ENCODE data around the gene LRRC14B.
"Not testable (repeated sequence)": the region's sequence is repeated elsewhere in the genome, so short reads cannot be mapped to it uniquely, and the experiment has no call there.

The LRRC14B gene

DNA sequence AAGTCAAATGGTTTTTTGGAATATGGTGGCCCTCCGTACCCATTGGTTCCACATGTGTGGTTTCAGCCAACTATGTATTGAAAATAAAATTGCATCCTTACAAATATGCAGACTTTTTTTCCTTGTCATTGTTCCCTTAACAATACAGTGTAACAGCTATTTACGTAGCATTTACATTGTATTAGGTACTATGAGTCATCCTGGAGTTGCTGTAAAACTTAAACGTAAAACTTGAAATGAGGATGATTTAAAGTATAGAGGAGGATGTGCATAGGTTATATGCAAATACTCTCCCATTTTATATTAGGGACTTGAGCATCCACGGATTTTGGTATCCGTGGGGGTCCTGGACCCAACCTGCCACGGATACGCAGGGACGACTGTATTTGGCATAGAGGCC lies 43.2 kb downstream of the LRRC14B start:
- Histone ChIP-seq H3K27ac (no peak overlapping the region), H3K36me3 (ENCODE audit: control insufficient read depth, insufficient read depth, low read length) (no peaks in the 10 kb centered on the region), H3K79me2 (no peaks in the 10 kb centered on the region), H3K9ac (no peak overlapping the region), H3K4me3 (ENCODE audit: low read depth, low read length) (no peak overlapping the region), H2AFZ (no peak overlapping the region), H3K4me1 (no peaks in the 10 kb centered on the region), H3K27me3 (ENCODE audit: control insufficient read depth, insufficient read depth, low read length) (no peaks in the 10 kb centered on the region), H3K9me3 (ENCODE audit: control insufficient read depth, low read length) (no peaks in the 10 kb centered on the region), H3K4me2 (ENCODE audit: low read length) (no peak overlapping the region)
- TF ChIP-seq, protein P1, sequence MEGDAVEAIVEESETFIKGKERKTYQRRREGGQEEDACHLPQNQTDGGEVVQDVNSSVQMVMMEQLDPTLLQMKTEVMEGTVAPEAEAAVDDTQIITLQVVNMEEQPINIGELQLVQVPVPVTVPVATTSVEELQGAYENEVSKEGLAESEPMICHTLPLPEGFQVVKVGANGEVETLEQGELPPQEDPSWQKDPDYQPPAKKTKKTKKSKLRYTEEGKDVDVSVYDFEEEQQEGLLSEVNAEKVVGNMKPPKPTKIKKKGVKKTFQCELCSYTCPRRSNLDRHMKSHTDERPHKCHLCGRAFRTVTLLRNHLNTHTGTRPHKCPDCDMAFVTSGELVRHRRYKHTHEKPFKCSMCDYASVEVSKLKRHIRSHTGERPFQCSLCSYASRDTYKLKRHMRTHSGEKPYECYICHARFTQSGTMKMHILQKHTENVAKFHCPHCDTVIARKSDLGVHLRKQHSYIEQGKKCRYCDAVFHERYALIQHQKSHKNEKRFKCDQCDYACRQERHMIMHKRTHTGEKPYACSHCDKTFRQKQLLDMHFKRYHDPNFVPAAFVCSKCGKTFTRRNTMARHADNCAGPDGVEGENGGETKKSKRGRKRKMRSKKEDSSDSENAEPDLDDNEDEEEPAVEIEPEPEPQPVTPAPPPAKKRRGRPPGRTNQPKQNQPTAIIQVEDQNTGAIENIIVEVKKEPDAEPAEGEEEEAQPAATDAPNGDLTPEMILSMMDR (IDR thresholded peaks at IDR 0.05): no peak

DNA sequence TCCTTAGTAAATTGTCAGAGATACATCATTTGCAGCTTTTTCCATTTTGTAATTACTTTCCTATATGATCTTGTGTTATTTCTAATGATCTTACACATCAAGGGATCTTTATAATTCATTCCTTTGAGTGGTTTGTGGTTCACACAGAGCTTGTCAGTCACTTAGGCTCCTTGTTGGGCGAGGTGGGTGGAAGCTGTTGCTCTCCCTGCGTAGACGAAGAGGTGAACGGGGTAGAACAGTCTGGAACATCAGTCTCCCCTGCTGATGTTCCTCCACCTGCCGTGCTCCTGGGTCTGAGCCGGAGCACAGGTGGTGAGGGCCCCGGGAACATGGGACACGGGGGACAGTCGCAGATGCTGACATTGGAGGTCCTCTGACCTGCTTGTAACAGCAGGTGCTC lies 44.2 kb downstream of the LRRC14B start:
- not testable (repeated sequence) for H3K9me3 ChIP-seq (ENCODE audit: control insufficient read depth, low read length); H2AFZ ChIP-seq; H3K36me3 ChIP-seq (ENCODE audit: control insufficient read depth, insufficient read depth, low read length); H3K79me2 ChIP-seq; H3K4me1 ChIP-seq; H3K4me3 ChIP-seq (ENCODE audit: low read depth, low read length); H3K27ac ChIP-seq; H3K27me3 ChIP-seq (ENCODE audit: control insufficient read depth, insufficient read depth, low read length); H3K9ac ChIP-seq; H3K4me2 ChIP-seq (ENCODE audit: low read length)

DNA sequence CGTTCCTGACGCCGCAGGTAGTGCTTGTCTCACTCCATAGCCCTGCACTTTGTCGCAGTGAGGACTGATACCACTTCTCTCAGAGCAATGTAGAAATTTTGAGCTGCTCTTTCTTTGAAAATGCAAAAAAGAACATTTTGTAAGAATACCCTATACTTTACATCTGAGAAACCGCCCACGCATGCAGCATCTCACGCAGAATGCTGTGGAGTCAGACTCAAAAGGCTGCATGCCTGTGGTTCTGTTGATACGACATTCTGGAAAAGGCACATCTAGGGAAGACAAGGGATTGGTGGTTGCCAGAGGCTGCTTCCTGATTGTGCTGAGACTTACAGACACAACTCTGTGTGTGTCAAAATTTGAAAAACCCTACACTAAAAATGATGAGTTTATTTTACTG lies 46.6 kb downstream of the LRRC14B start:
- not testable (repeated sequence) for H3K27me3 ChIP-seq (ENCODE audit: control insufficient read depth, insufficient read depth, low read length); H3K27ac ChIP-seq; H3K36me3 ChIP-seq (ENCODE audit: control insufficient read depth, insufficient read depth, low read length); H3K4me3 ChIP-seq (ENCODE audit: low read depth, low read length); H3K9me3 ChIP-seq (ENCODE audit: control insufficient read depth, low read length); H3K4me1 ChIP-seq; H3K9ac ChIP-seq; H3K79me2 ChIP-seq; H3K4me2 ChIP-seq (ENCODE audit: low read length); H2AFZ ChIP-seq

DNA sequence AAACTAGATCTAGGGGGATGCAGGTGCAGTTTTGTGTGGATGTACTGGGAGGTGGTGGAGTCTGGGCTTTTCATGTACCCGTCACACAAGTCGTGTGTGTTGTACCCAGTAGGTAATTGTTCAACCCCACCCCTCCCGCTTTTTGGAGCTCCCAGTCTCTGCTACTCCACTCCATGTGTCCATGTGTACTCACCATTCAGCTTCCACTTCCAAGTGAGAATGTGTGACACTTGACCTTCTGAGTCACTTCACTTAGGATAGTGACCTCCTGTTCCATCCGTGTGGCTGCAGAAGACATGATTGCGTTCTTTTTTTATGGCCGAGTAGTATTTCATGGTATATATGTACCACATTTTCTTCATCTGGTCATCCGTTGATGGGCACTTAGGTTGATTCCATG lies 49.3 kb downstream of the LRRC14B start:
- not testable (repeated sequence) for H3K27ac ChIP-seq; H3K9ac ChIP-seq; H3K36me3 ChIP-seq (ENCODE audit: control insufficient read depth, insufficient read depth, low read length); H3K4me1 ChIP-seq; H3K79me2 ChIP-seq; H3K9me3 ChIP-seq (ENCODE audit: control insufficient read depth, low read length); H3K4me2 ChIP-seq (ENCODE audit: low read length); H2AFZ ChIP-seq; H3K4me3 ChIP-seq (ENCODE audit: low read depth, low read length); H3K27me3 ChIP-seq (ENCODE audit: control insufficient read depth, insufficient read depth, low read length)

DNA sequence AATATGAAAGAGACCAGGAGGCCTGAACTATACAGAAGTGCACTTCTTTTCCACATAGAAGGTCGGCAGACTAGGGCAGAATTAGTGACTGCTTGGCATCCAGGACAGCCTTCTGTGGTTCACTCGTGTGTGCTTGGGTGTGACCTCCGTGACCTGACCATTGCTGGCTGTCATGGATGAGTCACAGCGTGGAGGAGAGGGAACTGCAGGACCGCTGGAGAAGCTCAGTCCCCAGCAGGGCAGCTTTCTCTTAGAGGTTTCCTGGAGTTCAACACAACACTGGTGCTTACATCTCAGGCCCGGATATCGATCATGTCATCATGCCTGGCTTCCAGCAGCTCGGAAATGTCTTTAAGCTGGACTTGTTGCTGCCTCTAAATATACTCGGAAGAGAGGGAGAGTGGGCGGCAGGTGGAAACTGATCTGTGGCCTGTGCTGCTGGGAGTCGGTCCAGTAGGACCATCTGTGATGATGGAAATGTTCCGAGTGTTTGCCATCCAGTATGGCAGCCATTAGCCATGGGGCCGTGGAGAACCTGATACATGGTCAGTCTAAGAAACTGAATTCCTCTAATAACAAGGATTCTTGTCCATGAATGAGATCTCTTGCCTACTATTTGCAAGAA lies 49.9 kb downstream of the LRRC14B start:
- H3K9ac ChIP-seq; H3K36me3 ChIP-seq (ENCODE audit: control insufficient read depth, insufficient read depth, low read length); H3K9me3 ChIP-seq (ENCODE audit: control insufficient read depth, low read length); H3K27me3 ChIP-seq (ENCODE audit: control insufficient read depth, insufficient read depth, low read length); H2AFZ ChIP-seq; H3K4me1 ChIP-seq; H3K4me3 ChIP-seq (ENCODE audit: low read depth, low read length); H3K4me2 ChIP-seq (ENCODE audit: low read length); H3K79me2 ChIP-seq; H3K27ac ChIP-seq: not testable (repeated sequence)

DNA sequence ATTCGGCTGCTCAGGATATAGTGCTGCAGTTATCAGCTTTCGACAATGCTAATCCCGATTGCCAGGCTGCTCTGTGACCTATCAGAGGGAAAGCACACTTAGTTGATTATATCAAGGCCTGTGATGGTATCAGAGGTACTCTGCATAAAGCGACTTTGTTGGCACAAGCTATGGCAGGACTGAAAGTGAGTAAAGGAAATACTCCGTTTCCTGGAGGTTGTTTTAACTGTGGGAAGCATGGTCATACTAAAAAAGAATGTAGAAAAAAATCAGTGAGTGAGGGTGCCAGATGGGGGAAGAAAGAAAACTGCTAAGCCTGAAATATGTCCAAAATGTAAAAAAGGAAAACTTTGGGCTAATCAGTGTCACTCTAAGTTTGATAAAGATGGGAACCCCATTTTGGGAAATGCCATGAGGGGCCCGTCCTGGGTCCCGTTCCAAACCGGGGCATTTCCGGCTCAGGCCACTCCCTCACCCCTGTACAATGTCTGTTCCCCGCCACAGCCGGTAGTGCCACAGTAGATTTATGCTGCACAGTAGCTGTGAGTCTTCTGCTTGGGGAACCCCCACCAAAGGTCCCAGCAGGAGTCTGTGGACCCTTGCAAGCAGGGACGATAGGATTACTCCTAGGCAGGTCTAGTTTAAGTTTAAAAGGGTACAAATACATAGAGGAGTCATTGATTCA lies 52.5 kb downstream of the LRRC14B start:
- H3K79me2 ChIP-seq; H3K4me3 ChIP-seq (ENCODE audit: low read depth, low read length); H3K9ac ChIP-seq; H3K4me2 ChIP-seq (ENCODE audit: low read length); H3K4me1 ChIP-seq; H3K36me3 ChIP-seq (ENCODE audit: control insufficient read depth, insufficient read depth, low read length); H3K27ac ChIP-seq; H3K27me3 ChIP-seq (ENCODE audit: control insufficient read depth, insufficient read depth, low read length); H3K9me3 ChIP-seq (ENCODE audit: control insufficient read depth, low read length); H2AFZ ChIP-seq: not testable (repeated sequence)

DNA sequence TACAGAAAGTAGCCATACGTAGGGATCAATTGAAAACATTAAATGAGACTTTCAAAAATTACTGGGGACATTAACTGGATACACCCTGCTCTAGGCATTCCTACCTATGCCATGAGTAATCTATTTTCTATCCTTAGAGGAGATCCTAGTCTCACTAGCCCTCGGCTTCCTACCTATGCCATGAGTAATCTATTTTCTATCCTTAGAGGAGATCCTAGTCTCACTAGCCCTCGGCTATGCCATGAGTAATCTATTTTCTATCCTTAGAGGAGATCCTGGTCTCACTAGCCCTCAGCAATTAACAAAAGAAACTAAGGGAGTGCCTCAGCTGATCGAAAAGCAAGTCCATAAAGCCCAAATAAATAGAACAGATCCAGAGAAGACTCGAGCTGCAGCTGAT lies 54.4 kb downstream of the LRRC14B start:
- H3K4me1 ChIP-seq; H3K9me3 ChIP-seq (ENCODE audit: control insufficient read depth, low read length); H3K79me2 ChIP-seq; H3K4me2 ChIP-seq (ENCODE audit: low read length); H2AFZ ChIP-seq; H3K9ac ChIP-seq; H3K27ac ChIP-seq; H3K27me3 ChIP-seq (ENCODE audit: control insufficient read depth, insufficient read depth, low read length); H3K36me3 ChIP-seq (ENCODE audit: control insufficient read depth, insufficient read depth, low read length); H3K4me3 ChIP-seq (ENCODE audit: low read depth, low read length): not testable (repeated sequence)

Data from parathyroid adenoma (tissue), 2 donors.